NCI-H2196 treated with DMSO at 0.1 percent for 48 hours (cell line): ENCODE measurements around the gene ITPR1.

ENCODE experiments used
- DNase-seq: peaks from one replicate; lab custom pipeline; 2025; ENCODE audit not compliant: unreplicated experiment; lab: John Stamatoyannopoulos, UW

The ITPR1 gene

GRCh38 chr3:4821338-4821737 lies 328.2 kb downstream of the ITPR1 start:
- no peak for DNase-seq

DNA sequence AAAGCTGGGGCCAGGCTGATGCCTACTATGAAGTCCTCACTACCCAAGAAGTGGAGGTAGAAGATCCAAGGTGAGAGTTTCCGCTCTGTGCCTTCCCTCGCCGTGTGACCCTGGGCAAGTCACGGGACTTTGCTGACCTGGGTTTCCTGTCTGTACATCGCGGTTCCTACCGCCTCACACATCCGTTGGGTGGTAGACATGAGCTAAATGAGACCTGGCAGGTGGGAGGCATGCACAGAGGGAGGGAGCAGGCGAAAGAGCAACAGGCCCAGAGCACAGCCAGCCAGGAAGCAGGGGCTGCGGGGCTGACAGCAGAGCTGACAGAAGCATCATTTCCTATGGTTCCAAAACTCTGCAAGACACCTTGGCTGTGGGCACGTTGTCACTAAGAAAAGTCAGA lies 328.8 kb downstream of the ITPR1 start:
- no peak for DNase-seq

DNA sequence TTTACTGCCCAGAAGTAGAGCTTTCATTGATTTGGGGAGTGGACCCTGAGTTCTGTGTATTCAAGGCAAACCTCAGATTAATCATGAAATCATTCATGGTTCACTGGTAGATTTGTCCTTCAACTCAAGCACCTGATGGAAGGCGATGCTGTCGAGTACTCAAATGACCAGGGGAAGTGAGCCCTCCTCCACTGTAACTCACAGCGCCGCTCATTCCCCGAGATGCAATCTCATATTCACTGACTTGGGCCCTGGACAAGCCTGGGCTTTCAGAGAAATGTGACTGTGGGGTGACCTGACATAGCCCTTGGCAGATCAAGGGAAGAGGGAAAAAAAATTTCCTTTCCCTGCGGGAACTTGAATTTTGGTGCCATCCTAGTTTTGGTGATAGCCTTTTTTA lies 329.4 kb downstream of the ITPR1 start:
- no peak for DNase-seq

DNA sequence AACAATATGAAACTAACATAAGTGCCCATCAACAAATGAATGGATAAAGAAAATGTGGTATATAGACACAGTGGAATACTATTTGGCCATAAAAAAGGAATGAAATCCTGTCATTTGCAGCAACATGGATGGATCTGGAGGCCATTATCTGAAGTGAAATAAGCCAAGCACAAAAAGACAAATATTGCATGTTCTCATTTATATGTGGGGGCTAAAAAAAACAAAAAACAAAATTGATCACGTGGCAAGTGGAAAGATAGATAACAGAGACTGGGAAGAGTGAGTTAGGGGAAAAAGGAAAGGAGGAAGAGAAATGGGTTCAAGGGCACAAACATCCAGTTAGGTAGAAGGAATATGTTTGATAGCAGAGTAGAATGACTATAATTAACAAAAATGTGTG lies 330.2 kb downstream of the ITPR1 start:
- no peak for DNase-seq

GRCh38 chr3:4823986-4824925 lies 331.1 kb downstream of the ITPR1 start:
- no peak for DNase-seq

DNA sequence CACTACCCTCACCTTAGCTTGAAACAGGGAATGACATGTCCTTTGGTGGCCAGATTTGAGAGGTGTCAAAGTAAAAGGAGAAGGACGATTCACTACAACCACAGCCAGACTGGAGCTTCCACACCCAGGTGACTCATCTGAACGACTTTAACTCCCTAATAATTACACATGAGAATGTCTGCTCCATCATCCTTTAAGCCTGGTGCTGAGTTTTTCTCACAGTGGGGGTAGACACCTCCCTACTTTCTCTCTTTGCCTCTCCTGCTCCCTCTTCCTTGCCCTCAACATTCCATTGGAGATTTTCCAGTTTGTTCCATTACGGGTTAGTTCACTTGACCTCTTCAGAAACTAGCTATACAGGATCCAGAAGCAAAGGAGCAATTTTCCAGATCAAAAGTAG lies 331.8 kb downstream of the ITPR1 start:
- no peak for DNase-seq

GRCh38 chr3:4825436-4826236 lies 332.5 kb downstream of the ITPR1 start:
- no peak for DNase-seq

DNA sequence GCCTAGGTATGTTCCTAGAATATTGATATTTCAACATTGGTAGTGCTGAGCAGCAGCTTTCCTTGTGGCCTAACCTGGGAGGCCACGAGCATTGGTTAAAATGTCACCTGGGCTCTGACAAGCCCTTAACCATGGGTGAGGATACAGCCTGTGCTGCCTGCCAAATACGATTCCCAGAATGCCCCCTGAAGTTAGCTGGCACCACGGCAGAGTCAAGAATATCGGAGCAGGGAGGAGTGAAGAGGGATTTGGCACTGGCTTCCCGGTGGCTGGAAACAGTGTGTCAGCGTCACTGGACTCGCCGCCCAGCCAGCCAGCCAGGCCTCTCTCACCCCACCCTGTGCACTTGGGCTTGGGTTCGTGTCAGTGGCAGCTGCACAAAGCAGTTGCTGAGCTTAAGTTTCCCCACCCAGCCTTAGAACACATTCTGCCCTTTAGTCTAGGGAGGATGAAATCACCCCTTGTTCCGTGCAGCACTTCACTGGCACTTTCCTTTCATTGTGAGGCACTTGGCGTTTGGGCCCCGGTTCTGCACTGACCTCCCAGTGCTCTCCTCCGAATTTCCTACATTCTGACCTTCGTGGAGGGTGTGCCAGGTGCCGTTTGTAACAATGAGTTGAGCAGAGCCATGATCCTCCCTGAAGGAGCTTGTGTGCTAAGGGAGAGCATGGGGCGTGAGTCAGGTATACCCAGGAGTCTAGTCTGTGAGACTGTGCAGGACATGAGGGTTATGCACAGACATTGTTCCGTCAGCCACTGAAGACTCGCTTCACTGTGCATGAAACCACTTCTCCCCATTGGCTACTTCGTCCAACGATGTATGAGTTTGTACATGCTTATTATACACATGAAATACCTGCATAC lies 333.3 kb downstream of the ITPR1 start:
- DNase-seq = no peak

GRCh38 chr3:4827767-4828166 lies 334.6 kb downstream of the ITPR1 start:
- no peak for DNase-seq

GRCh38 chr3:4828279-4829030 lies 335.3 kb downstream of the ITPR1 start:
- no peak for DNase-seq

DNA sequence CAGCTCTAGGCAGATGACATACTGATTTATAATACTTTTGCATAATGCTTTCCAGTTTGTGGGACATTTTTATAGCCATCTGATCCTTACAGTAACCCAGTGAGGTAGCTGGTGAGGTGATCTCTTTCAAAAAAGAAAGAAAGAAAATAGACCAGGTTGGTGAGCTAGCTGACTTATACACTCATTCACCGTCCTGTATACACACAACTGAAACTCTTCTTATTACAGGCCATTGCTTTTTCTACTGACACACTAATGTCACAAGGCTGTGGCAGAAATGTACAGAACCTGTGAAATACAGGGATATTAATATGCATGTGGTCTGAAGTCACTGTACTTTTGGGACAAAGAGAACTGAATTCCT lies 335.9 kb downstream of the ITPR1 start:
- no peak for DNase-seq

DNA sequence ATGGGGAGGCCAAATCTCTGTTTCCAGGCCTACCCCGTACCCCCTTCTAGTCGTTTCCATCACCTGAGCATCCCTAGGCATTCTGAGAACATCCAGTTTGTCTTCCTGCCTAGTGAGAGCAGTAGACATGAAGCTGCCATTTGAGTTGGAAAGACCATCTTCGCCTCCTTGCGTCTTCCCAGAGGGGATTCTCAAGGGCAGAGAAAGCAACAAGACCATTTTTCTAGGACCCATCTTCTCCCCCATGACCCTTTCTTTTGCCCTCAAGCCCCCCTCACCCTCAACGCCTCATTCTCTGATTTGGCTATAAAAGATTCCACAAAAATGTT lies 337.4 kb downstream of the ITPR1 start:
- no peak for DNase-seq

GRCh38 chr3:4831580-4831950 lies 338.4 kb downstream of the ITPR1 start:
- DNase-seq = no peak

DNA sequence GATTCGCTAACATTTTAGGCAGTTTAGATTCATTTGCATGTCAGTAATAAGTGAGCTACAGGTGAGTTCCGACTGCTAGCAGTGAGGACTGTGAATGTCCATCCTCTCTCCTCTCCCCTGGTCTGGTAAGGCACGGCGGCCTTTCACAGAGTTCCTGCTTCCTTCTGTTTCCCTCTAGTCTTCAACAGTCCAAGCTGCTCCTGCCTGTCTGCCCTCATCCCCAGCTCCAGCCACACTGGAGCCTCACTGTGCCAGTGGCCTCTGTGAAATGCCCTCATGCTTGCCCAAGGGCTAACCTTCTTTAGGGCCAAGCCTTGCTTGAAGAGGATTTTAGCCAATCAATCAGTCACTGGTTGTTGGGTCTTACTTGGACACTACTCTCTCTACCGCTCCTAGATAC lies 340.3 kb downstream of the ITPR1 start:
- DNase-seq = no peak

GRCh38 chr3:4834403-4834866 lies 341.3 kb downstream of the ITPR1 start:
- DNase-seq = no peak

- DNase-seq = no peak
Observed at GRCh38 chr3:4835616-4836043, 342.5 kb downstream of the ITPR1 start.

- DNase-seq = no peak
Observed at GRCh38 chr3:4836516-4836915, 343.4 kb downstream of the ITPR1 start.

- no peak for DNase-seq
Observed at GRCh38 chr3:4837374-4837930, 344.3 kb downstream of the ITPR1 start.

DNA sequence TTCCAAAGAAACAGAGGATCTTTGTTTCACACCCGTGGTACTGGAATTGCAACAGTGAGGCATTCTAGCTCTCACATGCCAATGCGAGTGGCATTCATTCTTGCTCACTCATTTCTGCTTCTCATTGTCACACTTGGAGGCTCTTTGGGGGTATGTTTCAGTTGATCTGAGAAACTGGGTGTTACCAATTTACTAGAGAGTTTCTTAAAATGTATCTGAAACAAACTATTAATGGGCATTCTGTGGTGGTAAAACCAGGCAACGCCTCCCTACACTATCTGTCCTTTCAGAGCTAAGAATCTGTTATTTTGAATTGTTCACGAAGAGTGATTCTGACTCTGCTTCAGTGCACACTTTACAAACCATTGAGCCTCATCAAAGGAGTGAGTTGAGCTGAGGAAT lies 345.5 kb downstream of the ITPR1 start:
- no peak for DNase-seq

GRCh38 chr3:4839278-4839677 lies 346.1 kb downstream of the ITPR1 start:
- DNase-seq = no peak
